ENCODE results near the gene SCRT2.

DNA sequence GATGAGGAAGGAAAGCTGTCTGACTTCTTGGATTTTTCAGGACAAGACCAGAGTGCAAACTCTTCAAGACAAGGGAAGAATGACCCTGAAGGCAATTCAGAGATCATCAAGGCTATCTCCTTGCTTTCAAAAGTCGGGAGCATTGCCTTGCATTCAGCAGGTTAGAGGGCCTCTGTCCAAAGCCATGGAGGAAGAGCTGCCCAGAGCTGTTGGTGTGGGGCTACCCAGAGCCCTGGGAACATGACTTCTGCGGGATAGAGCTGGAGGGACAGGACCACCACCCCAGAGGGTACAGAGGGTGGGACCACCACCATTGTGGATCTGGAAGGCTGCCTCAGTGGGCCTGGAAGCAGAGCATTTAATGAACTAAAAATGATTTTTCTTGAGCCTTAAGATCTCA is 17.4 kb downstream of the SCRT2 start:
- no peak for TF ChIP-seq POLR2A (IDR thresholded peaks at IDR 0.05; ENCODE audit: low read depth)
- no peak for TF ChIP-seq EP300 (IDR thresholded peaks at IDR 0.05)

Measured in esophagus muscularis mucosa (tissue), 2 donors.